Measurements from ENCODE around the gene SCAF4.

- TF ChIP-seq CTCF (conservative IDR thresholded peaks at IDR 0.05; ENCODE audit: low read length) (0 out of 2 replicates have a peak, but pooled peaks have one; percentile 18), EZH2phosphoT487 (IDR thresholded peaks at IDR 0.05; ENCODE audit: borderline replicate concordance) (no peak)
Measured at GRCh38 chr21:31731056-31731856, 662 bp downstream of the SCAF4 start.

Data from Loucy (cell line).